Measurements from ENCODE around the gene ABLIM2. TPM values are rescaled to one million over a fixed set of nuclear protein-coding genes. Genes with fewer than 3 reads are reported as not detected.

Gene ABLIM2
- total and polyA plus RNA-seq, 2 of the 13 experiments (the other 11 are each of a cell fraction or from before 2014, with no cell fraction given) = 0.20 to 0.37 TPM

DNA sequence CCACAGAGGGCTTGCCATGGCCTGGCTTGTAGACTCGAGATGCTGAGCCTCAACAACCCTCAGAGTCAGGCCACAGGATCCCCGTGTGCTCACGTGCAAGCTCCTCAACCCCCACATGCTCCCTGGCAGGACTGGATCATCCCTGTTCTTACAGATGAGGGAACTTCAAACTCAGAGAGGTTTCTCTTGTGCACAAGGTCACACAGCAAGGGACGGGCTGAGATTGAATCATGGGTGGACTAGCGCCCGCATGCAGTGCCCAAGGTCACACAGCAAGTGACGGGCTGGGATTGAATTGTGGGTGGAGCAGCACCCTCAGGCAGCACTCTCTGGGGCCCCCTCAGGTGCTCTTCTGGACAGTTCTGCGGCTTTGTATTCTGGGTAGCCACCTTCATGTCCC is 158.4 kb downstream of the ABLIM2 start (continued):
- TF ChIP-seq, protein P1, sequence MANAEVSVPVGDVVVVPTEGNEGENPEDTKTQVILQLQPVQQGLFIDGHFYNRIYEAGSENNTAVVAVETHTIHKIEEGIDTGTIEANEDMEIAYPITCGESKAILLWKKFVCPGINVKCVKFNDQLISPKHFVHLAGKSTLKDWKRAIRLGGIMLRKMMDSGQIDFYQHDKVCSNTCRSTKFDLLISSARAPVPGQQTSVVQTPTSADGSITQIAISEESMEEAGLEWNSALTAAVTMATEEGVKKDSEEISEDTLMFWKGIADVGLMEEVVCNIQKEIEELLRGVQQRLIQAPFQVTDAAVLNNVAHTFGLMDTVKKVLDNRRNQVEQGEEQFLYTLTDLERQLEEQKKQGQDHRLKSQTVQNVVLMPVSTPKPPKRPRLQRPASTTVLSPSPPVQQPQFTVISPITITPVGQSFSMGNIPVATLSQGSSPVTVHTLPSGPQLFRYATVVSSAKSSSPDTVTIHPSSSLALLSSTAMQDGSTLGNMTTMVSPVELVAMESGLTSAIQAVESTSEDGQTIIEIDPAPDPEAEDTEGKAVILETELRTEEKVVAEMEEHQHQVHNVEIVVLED (CRISPR knock-in tag; IDR thresholded peaks at IDR 0.05; ENCODE audit: borderline replicate concordance) = no peak
- TF ChIP-seq ATM (IDR thresholded peaks at IDR 0.05; ENCODE audit: borderline replicate concordance) (no peak), NR3C1 (CRISPR knock-in tag; IDR thresholded peaks at IDR 0.05) (no peak), ZNF768 (CRISPR knock-in tag; IDR thresholded peaks at IDR 0.05) (peak; percentile 96), ZMYM3 (CRISPR knock-in tag; IDR thresholded peaks at IDR 0.05) (0 out of 2 replicates have a peak, but pooled peaks have one; percentile 25), ZNF501 (CRISPR knock-in tag; IDR thresholded peaks at IDR 0.05) (no peak), HNRNPL (IDR thresholded peaks at IDR 0.05; ENCODE audit: low read depth, low read length) (no peak)

DNA sequence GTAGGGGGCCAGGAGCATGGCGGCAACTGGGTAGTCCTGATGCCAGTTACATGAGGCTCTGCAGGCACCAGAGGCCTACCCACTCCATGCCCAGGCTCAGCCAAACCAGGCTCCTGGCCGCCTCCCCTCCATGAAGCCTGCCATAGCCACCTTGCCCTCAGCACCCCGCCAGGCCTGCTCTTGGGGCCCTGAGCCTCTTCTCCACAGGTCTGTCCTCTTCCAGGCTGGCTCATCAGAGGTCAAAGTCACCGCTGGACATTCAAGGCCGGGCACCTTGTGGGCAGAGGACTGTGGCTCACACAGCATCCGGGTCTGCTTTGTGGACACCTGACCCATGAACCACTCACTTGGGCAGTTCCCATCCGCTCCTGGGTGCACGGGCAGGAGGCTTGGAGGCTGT is 158.9 kb downstream of the ABLIM2 start:
- Histone ChIP-seq H3K4me1 (ENCODE audit: insufficient read depth, low read length) (peaks cover 14% of the 10 kb centered on the region; the same call in 1 of the 2 replicates), H3K27ac (ENCODE audit: extremely low read length, insufficient read depth, low read length) (no peak overlapping the region), H2AFZ (ENCODE audit: low read length) (no peak overlapping the region), H3K27me3 (ENCODE audit: control insufficient read depth in 1 of 2, insufficient read depth in 2 of 2, low read length in 2 of 2) (peaks cover 13 to 75% of the 10 kb centered on the region in 2 experiments), H3K4me2 (ENCODE audit: low read depth, low read length) (no peak overlapping the region), H3K9me3 (ENCODE audit: low read length) (no peaks in the 10 kb centered on the region), H3K9ac (ENCODE audit: insufficient read depth, low read depth, low read length) (no peak overlapping the region), H3K36me3 (replicated peaks in 1 of 2; ENCODE audit: control insufficient read depth in 1 of 2, insufficient read depth in 2 of 2, low read length in 2 of 2) (no peaks in the 10 kb centered on the region), H3K4me3 (replicated peaks in 1 of 3; ENCODE audit: insufficient read depth in 1 of 3, low read depth in 2 of 3, low read length in 3 of 3) (no peak overlapping the region), H4K20me1 (ENCODE audit: insufficient read depth, low read length) (no peaks in the 10 kb centered on the region), H3K79me2 (ENCODE audit: insufficient read depth, low read length) (no peaks in the 10 kb centered on the region)
- in situ Hi-C loops (cut with HindIII; ENCODE audit: extremely low pct_ligation_motif_present, low pct_unique_long_range_greater_than_20kb) = no loop called here
- ATAC-seq (no peak), DNase-seq (ENCODE audit: low spot score) (no peak), FAIRE-seq (no peak)
- no TSS peak for BruUV-seq (replicated peaks)
- CTCF ChIA-PET (ENCODE audit: low intra/inter-chr PET ratio, low total read pairs) = no interaction called here
- WGBS (ENCODE audit: low lambda C conversion rate) = no CpG with 5 or more reads among the region's 8 CpGs
- intact Hi-C loops (cut with micrococcal nuclease; ENCODE audit: unreplicated experiment) = no loop called here
- POLR2A ChIA-PET = no interaction called here
- TF ChIP-seq ZNF546 (CRISPR knock-in tag; conservative IDR thresholded peaks at IDR 0.05) = no peak

All from HepG2 (cell line).